Osteoblast (primary cell): ENCODE measurements around the gene RNF225. TPM values are rescaled to one million over a fixed set of nuclear protein-coding genes. Genes with fewer than 3 reads are reported as not detected.

Experiments used
- DNase-seq: peaks from one replicate; pipeline ENCODE4 v3.0.0; 2011; ENCODE audit warnings: low spot score, mixed read lengths; ENCODE audit not compliant: insufficient read length; ENCODE audit errors: missing footprints
- H2AFZ ChIP-seq: 2 replicates; pipeline ENCODE4 v1.6.0; 2011; ENCODE audit warnings: mild to moderate bottlenecking, low read length
- H3K27ac ChIP-seq: 2 replicates; pipeline ENCODE4 v1.5.1; 2011; ENCODE audit warnings: mild to moderate bottlenecking, low read depth, low read length, moderate library complexity
- H3K27me3 ChIP-seq: 2 replicates; pipeline ENCODE4 v1.6.0; 2012; ENCODE audit warnings: mild to moderate bottlenecking, control low read depth, inconsistent platforms, low read length, moderate library complexity; ENCODE audit not compliant: insufficient read depth
- H3K36me3 ChIP-seq: 2 replicates; pipeline ENCODE4 v1.5.1; 2011; ENCODE audit warnings: mild to moderate bottlenecking, low read length, control low read depth, moderate library complexity; ENCODE audit not compliant: insufficient read depth
- H3K4me1 ChIP-seq: 2 replicates; pipeline ENCODE4 v1.5.1; 2011; ENCODE audit warnings: mild to moderate bottlenecking, low read length, control low read depth, moderate library complexity; ENCODE audit not compliant: insufficient read depth
- H3K4me2 ChIP-seq: 2 replicates; pipeline ENCODE4 v1.6.0; 2011; ENCODE audit warnings: mild to moderate bottlenecking, low read length; ENCODE audit not compliant: insufficient read depth
- H3K4me3 ChIP-seq: fragments of 200-600 bp; sonication (generic); 3 replicates; pipeline ENCODE4 v1.5.1; 2012; ENCODE audit warnings: mild to moderate bottlenecking, low read length, inconsistent platforms; ENCODE audit not compliant: insufficient read depth
- H3K79me2 ChIP-seq: 2 replicates; pipeline ENCODE4 v1.6.0; 2012; ENCODE audit warnings: mild to moderate bottlenecking, low read length, control low read depth, inconsistent platforms; ENCODE audit not compliant: insufficient read depth
- H3K9me3 ChIP-seq: 2 replicates; pipeline ENCODE4 v1.5.1; 2011; ENCODE audit warnings: low read depth, low read length, control low read depth
- H4K20me1 ChIP-seq: 2 replicates; pipeline ENCODE4 v1.6.0; 2012; ENCODE audit warnings: mild to moderate bottlenecking, low read length, control low read depth; ENCODE audit not compliant: insufficient read depth
- total RNA-seq: library from RNA; depleted of rRNA; stranded (reverse); fragments of >200 nt; gene quantifications from 2 replicates; pipeline ENCODE4 v1.2.3, GENCODE V29; 2012
- TF ChIP-seq, protein P1 (sequence below): IDR thresholded peaks from 2 replicates; pipeline ENCODE4 v1.5.1; 2011; ENCODE audit warnings: mild to moderate bottlenecking, low read depth, low read length, moderate library complexity; ENCODE audit errors: extremely low read depth

The RNF225 gene
- total RNA-seq, 1 donor, result not detected

DNA sequence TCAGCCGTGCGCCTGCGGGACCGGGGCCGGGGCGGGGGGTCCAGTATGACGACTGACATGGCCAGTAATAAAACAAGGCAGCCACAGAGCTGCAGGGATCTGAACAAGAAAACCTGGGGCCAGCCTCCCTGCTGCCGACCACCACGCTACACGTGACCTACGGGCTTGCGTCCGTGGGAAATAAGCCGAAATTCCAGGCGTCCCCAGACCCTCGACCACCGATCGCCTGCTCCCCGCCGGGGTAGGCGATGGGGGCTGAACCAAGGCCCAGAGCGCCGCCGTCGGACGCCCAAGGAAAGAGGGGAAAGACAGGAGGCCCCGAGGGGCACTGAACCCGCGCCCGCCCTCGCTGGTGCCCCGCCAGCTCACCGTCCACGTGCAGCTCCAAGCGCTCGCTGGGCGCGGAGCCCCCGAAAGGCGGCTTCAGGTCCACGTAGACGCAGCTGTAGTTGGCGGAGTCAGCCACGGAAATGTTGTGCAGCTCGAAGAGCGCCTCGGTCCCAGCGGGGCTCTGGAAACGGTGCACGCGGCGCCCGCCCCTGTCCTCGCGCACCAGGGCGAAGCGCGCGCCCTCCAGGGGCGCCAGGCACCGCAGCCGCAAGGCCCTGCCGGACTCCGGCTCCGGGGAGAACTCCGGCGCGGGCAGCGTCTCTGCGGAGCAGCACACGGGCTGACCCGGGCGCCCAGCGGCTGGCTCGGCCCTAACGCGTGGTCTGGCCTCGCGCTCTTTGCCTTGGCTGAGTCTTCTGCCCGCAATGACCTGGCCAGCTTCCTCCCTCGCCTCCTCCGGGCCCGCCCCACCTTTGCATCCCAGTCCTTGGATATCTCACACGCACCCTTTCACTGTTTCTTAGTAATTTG, 45.2 kb upstream of the RNF225 start:
- Histone ChIP-seq H3K9me3 (no peaks in the 10 kb centered on the region), H3K4me3 (peak overlapping the region; percentile 35), H3K36me3 (no peaks in the 10 kb centered on the region), H3K4me1 (no peaks in the 10 kb centered on the region), H4K20me1 (no peaks in the 10 kb centered on the region), H3K4me2 (peak overlapping the region; percentile 45), H3K27me3 (peaks cover 27% of the 10 kb centered on the region), H3K27ac (no peak overlapping the region), H2AFZ (peak overlapping the region; percentile 22), H3K79me2 (no peaks in the 10 kb centered on the region)
- DNase-seq, result peak; percentile 80
- TF ChIP-seq, protein P1, sequence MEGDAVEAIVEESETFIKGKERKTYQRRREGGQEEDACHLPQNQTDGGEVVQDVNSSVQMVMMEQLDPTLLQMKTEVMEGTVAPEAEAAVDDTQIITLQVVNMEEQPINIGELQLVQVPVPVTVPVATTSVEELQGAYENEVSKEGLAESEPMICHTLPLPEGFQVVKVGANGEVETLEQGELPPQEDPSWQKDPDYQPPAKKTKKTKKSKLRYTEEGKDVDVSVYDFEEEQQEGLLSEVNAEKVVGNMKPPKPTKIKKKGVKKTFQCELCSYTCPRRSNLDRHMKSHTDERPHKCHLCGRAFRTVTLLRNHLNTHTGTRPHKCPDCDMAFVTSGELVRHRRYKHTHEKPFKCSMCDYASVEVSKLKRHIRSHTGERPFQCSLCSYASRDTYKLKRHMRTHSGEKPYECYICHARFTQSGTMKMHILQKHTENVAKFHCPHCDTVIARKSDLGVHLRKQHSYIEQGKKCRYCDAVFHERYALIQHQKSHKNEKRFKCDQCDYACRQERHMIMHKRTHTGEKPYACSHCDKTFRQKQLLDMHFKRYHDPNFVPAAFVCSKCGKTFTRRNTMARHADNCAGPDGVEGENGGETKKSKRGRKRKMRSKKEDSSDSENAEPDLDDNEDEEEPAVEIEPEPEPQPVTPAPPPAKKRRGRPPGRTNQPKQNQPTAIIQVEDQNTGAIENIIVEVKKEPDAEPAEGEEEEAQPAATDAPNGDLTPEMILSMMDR, result no peak

DNA sequence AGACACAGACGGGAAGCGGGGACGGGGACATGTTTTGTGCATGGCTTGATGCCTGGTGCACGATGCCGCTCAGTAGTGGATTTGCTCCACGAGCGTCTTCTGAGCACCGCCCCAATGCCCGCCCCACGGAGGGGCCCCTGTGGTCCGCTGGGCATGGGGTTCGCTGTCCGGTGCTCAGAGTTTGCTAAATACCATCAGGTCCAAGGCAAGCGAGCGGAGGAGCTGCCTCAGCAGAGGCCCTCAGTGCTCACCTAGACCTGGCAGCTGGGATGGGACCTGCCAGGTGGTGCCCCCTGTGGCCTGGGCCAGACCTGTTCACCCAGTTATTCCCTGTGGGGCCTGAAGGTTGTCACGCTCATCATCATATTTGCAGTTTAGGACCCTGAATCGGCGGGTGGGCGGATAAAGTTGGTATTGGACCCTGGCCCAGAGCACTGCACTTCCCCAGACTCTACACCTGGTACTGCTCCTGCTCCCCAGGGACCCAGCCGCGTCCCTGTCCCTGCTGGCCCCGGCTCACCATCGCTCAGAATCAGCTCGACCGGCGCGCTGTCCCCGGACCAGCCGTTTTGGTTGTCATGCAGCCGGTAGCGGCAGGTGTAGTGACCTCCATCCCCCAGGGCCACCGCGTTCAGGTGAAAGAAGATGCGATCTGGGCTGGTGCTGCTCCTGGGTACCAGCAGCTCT, 44.4 kb upstream of the RNF225 start:
- H3K4me2 ChIP-seq, result peak overlapping the region; percentile 45
- H2AFZ ChIP-seq, result no peak overlapping the region
- H3K4me1 ChIP-seq, result no peaks in the 10 kb centered on the region
- H3K9me3 ChIP-seq, result no peaks in the 10 kb centered on the region
- H3K36me3 ChIP-seq, result no peaks in the 10 kb centered on the region
- H3K27ac ChIP-seq, result no peak overlapping the region
- TF ChIP-seq, protein P1, result no peak
- H3K79me2 ChIP-seq, result no peaks in the 10 kb centered on the region
- peak; percentile 77 for DNase-seq
- no peaks in the 10 kb centered on the region for H4K20me1 ChIP-seq
- H3K27me3 ChIP-seq, result peaks cover 33% of the 10 kb centered on the region
- H3K4me3 ChIP-seq, result no peak overlapping the region

DNA sequence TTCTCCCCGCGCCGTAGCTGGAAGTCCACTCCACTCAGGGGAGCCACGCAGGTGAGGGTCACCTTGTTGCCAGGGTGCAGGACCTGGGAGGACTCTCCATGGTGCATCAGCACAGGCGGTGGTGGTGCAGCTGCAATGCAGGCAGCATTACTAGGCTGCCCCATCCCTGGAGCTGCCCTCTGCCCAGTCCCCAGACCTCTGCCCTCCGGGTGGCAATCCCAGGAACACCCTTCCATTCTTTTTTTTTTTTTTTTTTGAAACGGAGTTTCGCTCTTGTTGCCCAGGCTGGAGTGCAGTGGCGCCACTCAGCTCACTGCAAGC, 43.9 kb upstream of the RNF225 start:
- H4K20me1 ChIP-seq, result no peaks in the 10 kb centered on the region
- no peaks in the 10 kb centered on the region for H3K36me3 ChIP-seq
- peak; percentile 57 for DNase-seq
- TF ChIP-seq, protein P1, result no peak
- no peak overlapping the region for H3K27ac ChIP-seq
- H3K4me3 ChIP-seq, result no peak overlapping the region
- no peak overlapping the region for H2AFZ ChIP-seq
- no peak overlapping the region for H3K4me2 ChIP-seq
- H3K9me3 ChIP-seq, result no peaks in the 10 kb centered on the region
- H3K27me3 ChIP-seq, result peaks cover 31% of the 10 kb centered on the region
- H3K79me2 ChIP-seq, result no peaks in the 10 kb centered on the region
- H3K4me1 ChIP-seq, result no peaks in the 10 kb centered on the region

DNA sequence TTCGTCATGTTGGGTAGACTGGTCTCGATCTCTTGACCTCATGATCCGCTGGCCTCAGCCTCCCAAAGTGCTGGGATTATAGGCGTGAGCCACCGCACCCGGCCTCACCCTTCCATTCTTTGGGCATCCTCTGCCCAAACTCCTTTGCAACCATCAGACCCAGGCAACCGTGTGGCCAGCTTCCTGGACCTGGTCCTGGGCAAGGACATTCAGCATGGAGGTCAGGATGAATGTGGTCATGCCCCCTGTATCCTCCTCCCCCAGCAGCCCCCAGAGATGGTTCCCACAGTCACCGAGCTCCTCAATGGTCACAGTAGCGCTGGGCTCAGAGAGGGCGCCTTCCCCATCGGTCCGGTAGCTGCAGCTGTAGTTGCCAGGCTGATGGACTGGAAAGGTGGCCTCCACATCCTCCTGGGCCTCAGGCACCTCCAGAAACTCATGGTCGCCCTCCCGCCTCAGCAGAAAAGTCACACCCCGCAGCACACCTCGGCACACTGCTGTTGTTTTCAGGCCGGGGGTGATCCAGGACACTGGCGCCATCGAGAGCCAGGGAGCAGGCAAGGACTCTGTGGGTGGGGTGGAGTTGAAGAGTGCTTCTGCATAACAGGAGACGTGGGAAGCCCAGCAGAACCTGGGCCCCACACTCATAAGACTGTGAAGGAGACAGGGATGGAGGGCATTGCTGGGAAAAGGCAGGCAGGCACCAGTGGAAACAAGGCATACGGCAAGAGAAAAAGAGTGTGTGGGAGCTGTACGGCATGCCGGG, 43.3 kb upstream of the RNF225 start:
- DNase-seq, result peak; percentile 81

More for the DNA sequence above, 43.3 kb upstream of the RNF225 start:
- Histone ChIP-seq H3K4me2 (no peak overlapping the region), H3K9me3 (no peaks in the 10 kb centered on the region), H3K79me2 (no peaks in the 10 kb centered on the region), H2AFZ (no peak overlapping the region), H3K4me1 (no peaks in the 10 kb centered on the region), H3K27ac (no peak overlapping the region), H3K27me3 (peaks cover 30% of the 10 kb centered on the region), H4K20me1 (no peaks in the 10 kb centered on the region), H3K4me3 (no peak overlapping the region), H3K36me3 (no peaks in the 10 kb centered on the region)
- TF ChIP-seq, protein P1, result no peak
